GM19397 (cell line): ENCODE results near the gene SOX15.
"Not testable (repeated sequence)": the region's sequence is repeated elsewhere in the genome, so short reads cannot be mapped to it uniquely, and the experiment has no call there.

Experiments
- ATAC-seq: cut with Tn5 transposase; IDR thresholded peaks from one replicate; pipeline ENCODE4 v1.9.1; 2021; ENCODE audit warnings: mild to moderate bottlenecking, moderate library complexity; ENCODE audit not compliant: unreplicated experiment

The SOX15 gene

GRCh38 chr17:7589891-7590691 lies at the start of gene SOX15:
Gene SOX15, minus strand, starts transcription at chr17:7590094. Its CDS starts 418 bp downstream, at chr17:7589676.
- no peak for ATAC-seq

- ATAC-seq: no peak
These were observed 46.3 kb upstream of the SOX15 start for GRCh38 chr17:7636163-7636562.

- no peak for ATAC-seq
These were observed 44.5 kb upstream of the SOX15 start for GRCh38 chr17:7634384-7634783.

GRCh38 chr17:7633093-7633492 lies 43.2 kb upstream of the SOX15 start:
- no peak for ATAC-seq

GRCh38 chr17:7632492-7632894 lies 42.6 kb upstream of the SOX15 start:
- ATAC-seq: no peak

- no peak for ATAC-seq
These were observed 41.8 kb upstream of the SOX15 start for GRCh38 chr17:7631398-7632380.

GRCh38 chr17:7629939-7630571 lies 40.2 kb upstream of the SOX15 start, which contains the start of gene SHBG:
Gene SHBG, plus strand, starts transcription at chr17:7630135. Its CDS starts 38 bp downstream, at chr17:7630173.
- ATAC-seq: no peak

GRCh38 chr17:7627250-7628121 lies 37.6 kb upstream of the SOX15 start, which contains the start of gene SAT2:
Gene SAT2, minus strand, starts transcription at chr17:7627821. Its CDS starts 186 bp downstream, at chr17:7627635.
- peak; percentile 81 for ATAC-seq

- ATAC-seq: no peak
These were observed 37.0 kb upstream of the SOX15 start for GRCh38 chr17:7626956-7627249.

- no peak for ATAC-seq
These were observed 36.4 kb upstream of the SOX15 start for GRCh38 chr17:7626307-7626706.

- not testable (repeated sequence) for ATAC-seq
These were observed 35.9 kb upstream of the SOX15 start for GRCh38 chr17:7625749-7626148.

GRCh38 chr17:7623661-7624060 lies 33.8 kb upstream of the SOX15 start:
- ATAC-seq: no peak

GRCh38 chr17:7620835-7621234 lies 30.9 kb upstream of the SOX15 start:
- ATAC-seq: no peak

- no peak for ATAC-seq
These were observed 28.7 kb upstream of the SOX15 start for GRCh38 chr17:7618608-7619007.

GRCh38 chr17:7615265-7615747 lies 25.4 kb upstream of the SOX15 start:
- no peak for ATAC-seq

- peak; percentile 82 for ATAC-seq
These were observed 24.8 kb upstream of the SOX15 start, which contains the start of gene FXR2 for GRCh38 chr17:7614425-7615264. Gene FXR2, minus strand, starts transcription at chr17:7614897. Its CDS starts 365 bp downstream, at chr17:7614532.

- ATAC-seq: no peak
These were observed 24.0 kb upstream of the SOX15 start for GRCh38 chr17:7613769-7614424.

- no peak for ATAC-seq
These were observed 22.4 kb upstream of the SOX15 start for GRCh38 chr17:7612294-7612640.
